Measurements from ENCODE around the gene PRSS58. TPM values are rescaled to one million over a fixed set of nuclear protein-coding genes. Genes with fewer than 3 reads are reported as not detected.

The PRSS58 gene
- total and polyA plus RNA-seq, 2 of the 8 experiments (the other 6 are each of a cell fraction or from before 2014, with no cell fraction given) = not detected

DNA sequence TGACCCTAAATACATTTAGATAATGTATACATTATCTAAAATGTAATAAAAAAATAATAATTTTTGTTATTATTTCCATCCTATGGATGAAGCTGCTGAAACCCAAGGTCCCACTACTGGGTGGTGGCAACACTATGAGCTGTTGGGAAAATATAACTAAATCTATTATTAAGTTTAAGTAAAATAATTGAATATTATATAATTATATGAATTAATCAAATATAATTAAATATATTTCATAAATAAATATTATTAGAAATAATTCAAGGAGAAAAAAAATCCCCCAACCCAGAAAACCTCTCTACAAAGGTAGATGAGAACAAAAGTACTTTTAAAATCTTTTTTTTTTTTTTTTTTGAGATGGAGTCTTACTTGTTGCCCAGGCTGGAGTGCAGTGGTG, 7.9 kb downstream of the PRSS58 start:
- no peak for TF ChIP-seq EZH2 (IDR thresholded peaks at IDR 0.05; ENCODE audit: low read depth, low read length, severe bottlenecking)
- TF ChIP-seq BCL11A (IDR thresholded peaks at IDR 0.05; ENCODE audit: low read depth in 2 of 2, low read length in 2 of 2) = no peak
- TF ChIP-seq POLR2AphosphoS5 (IDR thresholded peaks at IDR 0.05; ENCODE audit: low read depth, low read length) = no peak
- no peak for TF ChIP-seq SUZ12 (IDR thresholded peaks at IDR 0.05; ENCODE audit: low read length)
- TF ChIP-seq EGR1 (IDR thresholded peaks at IDR 0.05; ENCODE audit: borderline replicate concordance, low read depth, low read length) = no peak
- no peak for TF ChIP-seq TCF12 (IDR thresholded peaks at IDR 0.05; ENCODE audit: low read depth, low read length)
- no peak for TF ChIP-seq TAF7 (optimal IDR thresholded peaks at IDR 0.05; ENCODE audit: borderline replicate concordance, low read depth, low read length)
- no peak for TF ChIP-seq SIN3A (conservative IDR thresholded peaks at IDR 0.05 in 1 of 2, IDR thresholded peaks at IDR 0.05 in 1 of 2; ENCODE audit: low read depth in 1 of 2, low read length in 2 of 2)
- no peak for TF ChIP-seq KDM5A (IDR thresholded peaks at IDR 0.05; ENCODE audit: low read length)
- POLR2A ChIA-PET (ENCODE audit: partially characterized antibody) = interaction anchor here (1.3 kb wide), 1 partner anchor 12 kb away, joined by 3 read pairs; no protein-coding TSS in a partner anchor

More for the DNA sequence above, 7.9 kb downstream of the PRSS58 start:
- CTCF ChIA-PET (ENCODE audit: partially characterized antibody) = interaction anchor here (0.6 to 8.5 kb wide), 9 partner anchors 10 to 444 kb away, joined by 3 to 57 read pairs (median 8); no protein-coding TSS in a partner anchor
- Histone ChIP-seq H2BK12ac (ENCODE audit: low read depth, low read length) (no peak overlapping the region), H3K4me3 (ENCODE audit: extremely low read depth in 1 of 4, insufficient read depth in 2 of 4, low read depth in 3 of 4, low read length in 4 of 4) (no peak overlapping the region), H3K9ac (replicated peaks in 1 of 4; ENCODE audit: extremely low read depth in 1 of 4, low read depth in 3 of 4, low read length in 3 of 4) (no peak overlapping the region), H3K23me2 (ENCODE audit: low read depth, low read length) (no peaks in the 10 kb centered on the region), H2BK20ac (ENCODE audit: low read length) (no peak overlapping the region), H4K8ac (ENCODE audit: extremely low read depth, insufficient read depth, low read length) (no peak overlapping the region), H3K4me1 (replicated peaks in 1 of 4; ENCODE audit: control insufficient read depth in 3 of 4, insufficient read depth in 4 of 4, low read length in 3 of 4) (peaks cover 0 to 5% (median 2%) of the 10 kb centered on the region in 4 experiments; a peak in 2 of 7 replicates), H2AFZ (ENCODE audit: low read length) (no peak overlapping the region), H2AK5ac (ENCODE audit: low read depth, low read length) (no peak overlapping the region), H3K27ac (ENCODE audit: low read depth, low read length) (no peak overlapping the region), H3K9me3 (ENCODE audit: insufficient read depth in 2 of 2, low read depth in 1 of 2, low read length in 1 of 2) (no peaks in the 10 kb centered on the region), H3K14ac (ENCODE audit: insufficient read length) (no peak overlapping the region), H3K56ac (replicated peaks; ENCODE audit: insufficient read length, low read depth, low read length) (no peak overlapping the region), H3K4ac (replicated peaks; ENCODE audit: insufficient read length, low read depth, low read length) (no peak overlapping the region), H3K23ac (ENCODE audit: insufficient read length) (no peak overlapping the region), H2BK5ac (ENCODE audit: low read depth, low read length) (no peak overlapping the region), H4K5ac (ENCODE audit: insufficient read length, low read depth, low read length) (no peak overlapping the region), H3K4me2 (ENCODE audit: insufficient read depth in 1 of 2, low read depth in 2 of 2, low read length in 2 of 2) (no peak overlapping the region), H4K91ac (replicated peaks; ENCODE audit: insufficient read length, low read length) (no peak overlapping the region), H3K79me1 (ENCODE audit: low read depth, low read length) (no peaks in the 10 kb centered on the region), H3K36me3 (ENCODE audit: control insufficient read depth in 2 of 4, insufficient read depth in 4 of 4, low read length in 3 of 4) (no peaks in the 10 kb centered on the region), H2BK15ac (ENCODE audit: low read length) (no peak overlapping the region), H3K27me3 (replicated peaks in 1 of 4; ENCODE audit: control insufficient read depth in 3 of 4, extremely low read depth in 1 of 4, insufficient read depth in 3 of 4, low read length in 3 of 4) (no peaks in the 10 kb centered on the region), H2BK120ac (replicated peaks; ENCODE audit: low read depth, low read length) (no peak overlapping the region), H4K20me1 (replicated peaks in 1 of 2; ENCODE audit: control insufficient read depth in 1 of 2, insufficient read depth in 2 of 2, low read length in 2 of 2) (no peaks in the 10 kb centered on the region), H3K18ac (ENCODE audit: extremely low read depth, low read length) (no peak overlapping the region), H3K79me2 (ENCODE audit: control insufficient read depth in 1 of 2, insufficient read depth in 2 of 2, low read length in 2 of 2) (no peaks in the 10 kb centered on the region)
- DNase-seq (ENCODE audit: low read depth in 1 of 2, low spot score in 2 of 2) (no peak), FAIRE-seq (no peak)
